ENCODE data around the gene LDHD.

DNA sequence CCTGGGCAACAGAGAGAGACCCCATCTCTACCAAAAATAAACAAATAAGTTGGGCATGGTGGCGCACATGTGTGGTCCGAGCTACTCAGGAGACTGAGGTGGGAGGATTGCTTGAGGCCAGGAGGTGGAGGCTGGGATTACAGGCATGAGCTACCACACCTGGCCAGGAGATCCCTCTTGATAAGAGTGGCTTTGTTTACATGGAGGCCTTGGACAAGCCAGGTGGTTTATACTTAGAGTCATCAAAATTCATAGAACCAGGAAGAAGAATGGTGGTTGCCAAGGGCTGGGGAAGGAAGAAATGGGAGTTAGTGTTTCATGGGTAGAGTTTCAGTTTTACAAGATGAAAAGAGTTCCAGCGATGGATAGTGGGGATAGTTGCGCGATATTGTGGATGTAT lies 22.9 kb upstream of the LDHD start:
- TF ChIP-seq, protein P1, sequence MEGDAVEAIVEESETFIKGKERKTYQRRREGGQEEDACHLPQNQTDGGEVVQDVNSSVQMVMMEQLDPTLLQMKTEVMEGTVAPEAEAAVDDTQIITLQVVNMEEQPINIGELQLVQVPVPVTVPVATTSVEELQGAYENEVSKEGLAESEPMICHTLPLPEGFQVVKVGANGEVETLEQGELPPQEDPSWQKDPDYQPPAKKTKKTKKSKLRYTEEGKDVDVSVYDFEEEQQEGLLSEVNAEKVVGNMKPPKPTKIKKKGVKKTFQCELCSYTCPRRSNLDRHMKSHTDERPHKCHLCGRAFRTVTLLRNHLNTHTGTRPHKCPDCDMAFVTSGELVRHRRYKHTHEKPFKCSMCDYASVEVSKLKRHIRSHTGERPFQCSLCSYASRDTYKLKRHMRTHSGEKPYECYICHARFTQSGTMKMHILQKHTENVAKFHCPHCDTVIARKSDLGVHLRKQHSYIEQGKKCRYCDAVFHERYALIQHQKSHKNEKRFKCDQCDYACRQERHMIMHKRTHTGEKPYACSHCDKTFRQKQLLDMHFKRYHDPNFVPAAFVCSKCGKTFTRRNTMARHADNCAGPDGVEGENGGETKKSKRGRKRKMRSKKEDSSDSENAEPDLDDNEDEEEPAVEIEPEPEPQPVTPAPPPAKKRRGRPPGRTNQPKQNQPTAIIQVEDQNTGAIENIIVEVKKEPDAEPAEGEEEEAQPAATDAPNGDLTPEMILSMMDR (IDR thresholded peaks at IDR 0.05): no peak
- TF ChIP-seq POLR2AphosphoS5 (IDR thresholded peaks at IDR 0.05; ENCODE audit: insufficient read depth in 1 of 2, low read depth in 1 of 2): no peak

All from vagina (tissue), 2 donors.